Activated naive CD4-positive, alpha-beta T cell treated with anti-CD3 and anti-CD28 coated beads, Interleukin-2, amount 50 U/mL, for 24 hours (primary cell): ENCODE measurements around the gene NATD1.

Source experiments
- H3K27ac Mint-ChIP-seq: one replicate; pipeline ENCODE4 v1.8.0; 2021; ENCODE audit warnings: mild to moderate bottlenecking, mixed read lengths
- H3K27me3 Mint-ChIP-seq: one replicate; pipeline ENCODE4 v1.8.0; 2021; ENCODE audit warnings: mixed read lengths
- H3K36me3 Mint-ChIP-seq: one replicate; pipeline ENCODE4 v1.8.0; 2021; ENCODE audit warnings: mixed read lengths
- H3K4me1 Mint-ChIP-seq: one replicate; pipeline ENCODE4 v1.8.0; 2021; ENCODE audit warnings: mixed read lengths
- H3K4me3 Mint-ChIP-seq: one replicate; pipeline ENCODE4 v1.8.0; 2021; ENCODE audit warnings: mild to moderate bottlenecking, mixed read lengths
- H3K9me3 Mint-ChIP-seq: one replicate; pipeline ENCODE4 v1.8.0; 2021; ENCODE audit warnings: mixed read lengths

NATD1 gene

DNA sequence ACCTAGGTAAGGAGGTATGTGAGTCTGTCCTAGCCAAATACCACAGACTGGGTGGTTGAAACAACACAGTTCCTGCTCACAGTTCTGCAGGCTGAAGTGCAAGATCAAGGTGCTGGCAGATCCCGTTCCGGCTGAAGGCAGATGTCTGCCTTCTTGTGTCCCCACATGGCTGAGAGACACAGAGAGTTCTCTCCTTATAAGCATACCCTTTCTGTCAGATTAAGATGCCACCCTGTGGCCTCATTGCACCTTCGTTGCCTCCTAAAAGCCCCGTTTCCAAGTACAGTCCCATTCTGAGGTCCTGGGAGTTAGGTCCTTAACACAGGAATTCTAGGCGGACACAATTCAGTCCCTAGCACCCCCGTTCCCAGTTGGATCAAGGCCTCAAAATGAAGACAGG is 30.1 kb downstream of the NATD1 start:
- no peaks in the 10 kb centered on the region for H3K27me3 Mint-ChIP-seq
- H3K27ac Mint-ChIP-seq = no peak overlapping the region
- peaks cover 7% of the 10 kb centered on the region for H3K4me1 Mint-ChIP-seq
- H3K36me3 Mint-ChIP-seq = peaks cover 15% of the 10 kb centered on the region
- H3K4me3 Mint-ChIP-seq = no peak overlapping the region
- H3K9me3 Mint-ChIP-seq = no peaks in the 10 kb centered on the region

DNA sequence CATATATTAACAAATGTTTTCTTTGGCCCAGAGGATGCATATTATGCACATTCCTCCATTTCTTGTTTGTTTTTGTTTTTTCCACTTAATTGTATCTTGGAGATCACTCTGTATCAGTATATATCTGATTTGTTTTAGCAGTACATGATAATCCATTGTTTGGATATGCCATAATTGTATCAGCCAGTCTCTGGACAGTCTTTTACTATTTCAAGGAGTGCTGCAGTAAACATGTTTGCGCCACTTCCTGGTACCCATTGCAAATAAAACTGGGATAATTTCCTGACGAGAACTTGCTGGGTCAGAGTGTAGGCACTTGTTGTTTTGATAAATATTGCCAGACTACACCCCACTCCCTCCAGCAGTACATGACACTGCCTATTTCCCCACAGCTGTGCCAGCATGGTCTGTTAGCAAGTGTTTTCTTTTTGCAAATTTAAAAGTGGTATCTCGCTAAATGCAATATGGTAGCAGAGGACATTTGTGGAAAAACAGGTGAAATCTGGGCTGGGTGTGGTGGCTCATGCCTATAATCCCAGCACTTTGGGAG is 34.3 kb downstream of the NATD1 start:
- peaks cover 14% of the 10 kb centered on the region for H3K36me3 Mint-ChIP-seq
- H3K4me3 Mint-ChIP-seq = no peak overlapping the region
- no peaks in the 10 kb centered on the region for H3K27me3 Mint-ChIP-seq
- H3K4me1 Mint-ChIP-seq = peaks cover 34% of the 10 kb centered on the region
- no peak overlapping the region for H3K27ac Mint-ChIP-seq
- H3K9me3 Mint-ChIP-seq = no peaks in the 10 kb centered on the region

DNA sequence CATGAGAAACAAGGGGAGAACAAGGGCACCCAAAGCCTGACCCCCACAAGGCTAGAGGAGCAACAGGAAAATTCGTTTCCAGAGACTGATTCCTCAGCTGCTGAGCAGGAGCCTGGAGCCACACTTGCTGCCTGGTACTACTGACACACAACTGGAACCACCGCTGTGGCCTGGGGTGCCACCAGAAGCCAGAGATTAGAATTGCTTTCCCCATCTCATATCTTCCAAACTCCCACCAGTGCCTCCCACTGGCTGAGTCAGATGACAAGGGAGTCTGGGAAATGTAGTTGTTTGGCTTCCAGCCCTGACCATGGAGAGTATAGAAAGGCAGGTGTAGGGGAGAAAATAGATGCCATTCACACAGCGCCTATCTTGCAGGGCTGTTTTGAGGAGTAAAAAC is 35.1 kb downstream of the NATD1 start:
- Mint-ChIP-seq H3K27ac (no peak overlapping the region), H3K9me3 (no peaks in the 10 kb centered on the region), H3K36me3 (peaks cover 14% of the 10 kb centered on the region), H3K27me3 (no peaks in the 10 kb centered on the region), H3K4me1 (peaks cover 34% of the 10 kb centered on the region), H3K4me3 (no peak overlapping the region)

DNA sequence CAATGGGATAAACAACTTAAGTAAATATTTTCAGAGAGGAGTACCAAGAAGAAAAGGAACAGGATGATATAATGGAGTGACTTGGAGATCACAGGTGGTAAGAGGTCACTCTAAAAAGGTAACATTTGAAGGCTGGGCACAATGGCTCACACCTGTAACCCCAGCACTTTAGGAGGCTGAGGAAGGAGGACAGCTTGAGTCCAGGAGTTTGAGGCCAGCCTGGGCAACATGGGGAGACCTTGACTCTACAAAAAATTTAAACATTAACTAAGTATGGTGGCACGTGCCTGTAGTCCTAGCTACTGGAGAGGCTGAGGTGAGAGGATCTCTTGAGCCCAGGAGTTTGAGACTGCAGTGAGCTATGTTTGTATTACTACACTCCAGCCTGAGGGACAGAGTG is 35.9 kb downstream of the NATD1 start:
- Mint-ChIP-seq H3K4me1 (peaks cover 40% of the 10 kb centered on the region), H3K9me3 (no peaks in the 10 kb centered on the region), H3K4me3 (peak overlapping the region; percentile 30), H3K27me3 (no peaks in the 10 kb centered on the region), H3K36me3 (peaks cover 12% of the 10 kb centered on the region), H3K27ac (no peak overlapping the region)

DNA sequence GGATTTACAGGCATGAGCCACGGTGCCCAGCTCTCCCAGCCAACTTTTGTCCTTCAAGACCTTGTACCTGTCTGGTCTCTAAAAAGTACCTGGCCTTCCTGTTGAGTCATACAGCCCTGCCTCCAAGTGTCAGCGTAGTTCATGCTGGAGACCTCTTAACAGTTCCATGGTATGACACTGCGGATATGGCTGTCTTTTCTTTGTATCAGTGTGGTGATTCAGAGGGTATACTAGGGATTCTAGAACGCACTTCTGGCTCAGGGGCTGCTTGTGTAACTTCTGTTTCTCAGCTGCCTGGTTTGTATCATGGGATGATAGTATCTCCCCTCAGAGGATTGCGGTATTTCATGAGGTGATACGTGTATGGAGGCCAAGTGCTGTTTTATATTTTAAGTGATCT is 37.3 kb downstream of the NATD1 start:
- H3K4me1 Mint-ChIP-seq = peaks cover 53% of the 10 kb centered on the region
- no peaks in the 10 kb centered on the region for H3K27me3 Mint-ChIP-seq
- peak overlapping the region; percentile 93 for H3K4me3 Mint-ChIP-seq
- H3K36me3 Mint-ChIP-seq = peaks cover 2% of the 10 kb centered on the region
- H3K27ac Mint-ChIP-seq = peak overlapping the region; percentile 90
- H3K9me3 Mint-ChIP-seq = no peaks in the 10 kb centered on the region

DNA sequence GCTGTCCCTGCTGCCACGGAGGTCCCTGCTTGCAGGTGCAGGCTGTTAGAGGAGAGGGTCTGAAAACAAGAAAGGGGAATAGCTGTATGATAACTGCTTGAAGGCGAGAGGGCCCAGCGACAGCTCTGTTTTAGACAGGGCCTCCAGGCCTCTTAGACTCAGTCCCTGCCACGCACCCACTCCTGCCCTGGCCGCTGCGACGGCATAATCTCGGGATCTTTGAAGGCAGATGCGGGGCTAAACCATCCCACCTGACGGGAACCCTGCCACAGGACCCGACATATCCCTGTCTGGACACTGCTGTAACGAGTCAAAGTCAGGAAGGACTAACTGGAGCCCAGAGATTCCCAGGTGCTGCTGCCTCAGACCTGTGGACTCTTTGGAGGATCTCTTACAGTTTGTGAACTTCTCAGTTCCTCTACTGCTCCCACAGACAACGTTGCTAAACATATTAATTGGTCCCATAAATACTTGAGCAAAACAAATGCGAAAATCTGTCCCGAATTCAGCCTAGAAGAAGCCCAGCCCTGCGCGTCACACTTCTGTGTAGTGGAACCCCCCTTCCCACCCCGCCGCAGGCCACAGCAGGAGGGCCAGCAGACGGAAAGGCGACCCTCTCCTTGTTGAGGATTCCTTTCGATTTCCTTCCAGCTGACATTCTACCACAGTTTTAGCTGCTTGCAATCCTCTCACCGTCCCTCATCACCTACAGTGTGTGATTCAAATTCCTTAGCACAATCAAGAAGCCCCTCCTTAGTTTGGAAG is 38.3 kb downstream of the NATD1 start:
- H3K36me3 Mint-ChIP-seq = peaks cover 2% of the 10 kb centered on the region
- peaks cover 63% of the 10 kb centered on the region for H3K4me1 Mint-ChIP-seq
- no peaks in the 10 kb centered on the region for H3K9me3 Mint-ChIP-seq
- no peaks in the 10 kb centered on the region for H3K27me3 Mint-ChIP-seq
- H3K4me3 Mint-ChIP-seq = peak overlapping the region; percentile 93
- peak overlapping the region; percentile 90 for H3K27ac Mint-ChIP-seq

GRCh38 chr17:21214015-21214776 is 39.0 kb downstream of the NATD1 start, which contains the start of gene TMEM11:
TSS of gene TMEM11 (minus strand) at chr17:21214161. CDS start at chr17:21214152, 9 bp downstream.
- H3K27me3 Mint-ChIP-seq = no peaks in the 10 kb centered on the region
- H3K9me3 Mint-ChIP-seq = no peaks in the 10 kb centered on the region
- peaks cover 2% of the 10 kb centered on the region for H3K36me3 Mint-ChIP-seq
- H3K4me3 Mint-ChIP-seq = peak within 1 kb of the TSS; percentile 93
- H3K27ac Mint-ChIP-seq = peak within 1 kb of the TSS; percentile 96
- peaks cover 64% of the 10 kb centered on the region for H3K4me1 Mint-ChIP-seq

GRCh38 chr17:21213638-21214014 is 39.6 kb downstream of the NATD1 start:
- Mint-ChIP-seq H3K36me3 (peaks cover under 1% of the 10 kb centered on the region), H3K4me1 (peaks cover 62% of the 10 kb centered on the region), H3K9me3 (no peaks in the 10 kb centered on the region), H3K4me3 (peak overlapping the region; percentile 93), H3K27ac (peak overlapping the region; percentile 89), H3K27me3 (no peaks in the 10 kb centered on the region)

DNA sequence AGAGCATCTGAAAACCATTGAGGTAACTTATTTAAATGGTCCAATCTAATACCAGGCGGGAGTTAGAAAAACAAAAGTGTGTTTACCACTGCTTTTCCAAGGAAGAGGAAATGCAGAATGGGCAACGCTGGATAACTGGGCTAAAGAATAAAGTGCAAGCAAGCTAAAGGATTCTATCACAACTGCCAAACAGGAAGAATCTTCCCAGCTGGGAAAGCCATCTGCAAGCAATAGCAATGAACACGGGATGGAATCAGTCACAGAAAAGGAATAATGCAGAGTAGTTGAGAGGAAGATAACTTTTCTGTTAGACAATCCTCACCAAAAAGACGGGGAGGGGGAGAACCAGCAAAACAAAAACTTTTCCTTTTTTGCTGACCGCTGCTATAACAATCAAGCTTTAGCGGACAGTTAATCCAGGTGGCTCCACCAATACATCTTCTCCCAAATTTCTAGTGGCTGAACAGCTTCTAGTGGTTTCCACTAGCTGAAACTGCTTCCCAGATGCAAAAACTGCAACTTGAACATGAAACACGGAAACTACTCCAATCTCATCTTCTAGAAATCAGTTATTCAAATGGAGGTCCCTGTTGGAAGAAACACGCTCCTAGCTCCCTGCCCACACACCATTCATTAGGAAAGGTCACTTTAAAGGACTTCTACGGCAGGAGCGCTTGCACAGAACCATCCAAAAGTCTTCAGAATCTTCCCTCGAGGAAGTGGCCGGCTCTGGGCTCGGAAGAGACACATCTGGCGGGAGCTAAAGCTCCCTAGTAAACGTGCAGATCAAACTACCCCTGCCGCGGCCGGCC is 40.2 kb downstream of the NATD1 start:
- no peaks in the 10 kb centered on the region for H3K9me3 Mint-ChIP-seq
- H3K36me3 Mint-ChIP-seq = no peaks in the 10 kb centered on the region
- peaks cover 60% of the 10 kb centered on the region for H3K4me1 Mint-ChIP-seq
- H3K27ac Mint-ChIP-seq = peak overlapping the region; percentile 89
- no peaks in the 10 kb centered on the region for H3K27me3 Mint-ChIP-seq
- peak overlapping the region; percentile 93 for H3K4me3 Mint-ChIP-seq

- peak overlapping the region; percentile 93 for H3K4me3 Mint-ChIP-seq
- no peak overlapping the region for H3K27ac Mint-ChIP-seq
- peaks cover 52% of the 10 kb centered on the region for H3K4me1 Mint-ChIP-seq
- no peaks in the 10 kb centered on the region for H3K27me3 Mint-ChIP-seq
- H3K9me3 Mint-ChIP-seq = no peaks in the 10 kb centered on the region
- H3K36me3 Mint-ChIP-seq = no peaks in the 10 kb centered on the region
Measured at GRCh38 chr17:21211825-21212479, 41.3 kb downstream of the NATD1 start.

GRCh38 chr17:21210411-21211076 is 42.7 kb downstream of the NATD1 start:
- H3K4me1 Mint-ChIP-seq = peaks cover 52% of the 10 kb centered on the region
- H3K27ac Mint-ChIP-seq = no peak overlapping the region

DNA sequence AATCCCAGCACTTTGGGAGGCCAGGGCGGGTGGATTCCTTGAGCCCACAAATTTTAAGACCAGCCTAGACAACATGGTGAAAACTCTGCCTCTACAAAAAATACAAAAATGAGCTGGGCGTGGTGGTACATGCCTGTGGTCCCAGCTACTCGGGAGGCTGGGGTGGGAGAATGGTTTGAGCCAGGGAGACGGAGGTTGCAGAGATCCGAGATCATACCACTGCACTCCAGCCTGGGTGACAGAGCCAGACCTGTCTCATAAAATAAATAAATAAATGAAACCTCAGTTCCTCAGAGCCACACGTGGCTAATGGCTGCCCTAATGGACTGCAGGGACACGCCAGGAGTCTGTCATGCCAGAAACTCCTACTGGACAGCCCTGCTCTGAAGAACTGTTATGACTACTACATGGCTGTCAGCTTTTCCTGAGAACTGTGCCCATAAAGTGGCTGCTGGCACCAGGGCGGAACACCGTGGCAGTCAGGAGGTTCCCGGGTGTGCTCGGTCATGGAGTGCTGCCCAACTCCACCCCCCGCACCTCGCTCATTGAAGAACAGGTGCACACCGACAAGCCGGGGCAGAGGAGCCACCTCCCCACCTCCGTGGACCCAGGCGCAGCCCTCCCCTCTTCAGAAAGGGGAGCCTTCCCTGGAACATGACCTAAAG is 43.6 kb downstream of the NATD1 start:
- Mint-ChIP-seq H3K27me3 (no peaks in the 10 kb centered on the region), H3K4me3 (peak overlapping the region; percentile 11), H3K9me3 (no peaks in the 10 kb centered on the region), H3K36me3 (no peaks in the 10 kb centered on the region), H3K27ac (peak overlapping the region; percentile 30), H3K4me1 (peaks cover 53% of the 10 kb centered on the region)

More at GRCh38 chr17:21210411-21211076, 42.7 kb downstream of the NATD1 start:
- Mint-ChIP-seq H3K27me3 (no peaks in the 10 kb centered on the region), H3K36me3 (no peaks in the 10 kb centered on the region), H3K4me3 (peak overlapping the region; percentile 19), H3K9me3 (no peaks in the 10 kb centered on the region)

- H3K4me1 Mint-ChIP-seq = peaks cover 63% of the 10 kb centered on the region
- no peak overlapping the region for H3K27ac Mint-ChIP-seq
- no peak overlapping the region for H3K4me3 Mint-ChIP-seq
- H3K27me3 Mint-ChIP-seq = no peaks in the 10 kb centered on the region
- H3K36me3 Mint-ChIP-seq = no peaks in the 10 kb centered on the region
- no peaks in the 10 kb centered on the region for H3K9me3 Mint-ChIP-seq
Measured at GRCh38 chr17:21208352-21208751, 44.9 kb downstream of the NATD1 start.

GRCh38 chr17:21204935-21205334 is 48.3 kb downstream of the NATD1 start:
- Mint-ChIP-seq H3K9me3 (no peaks in the 10 kb centered on the region), H3K4me3 (no peak overlapping the region), H3K27ac (no peak overlapping the region), H3K36me3 (no peaks in the 10 kb centered on the region), H3K27me3 (no peaks in the 10 kb centered on the region), H3K4me1 (peaks cover 48% of the 10 kb centered on the region)
